Prostate gland (tissue), 2 donors: Measurements from ENCODE around the gene AMOTL2. TPM values are rescaled to one million over a fixed set of nuclear protein-coding genes. Genes with fewer than 3 reads are reported as not detected.

Experiments
- DNase-seq: peaks from one replicate; pipeline ENCODE4 v3.0.0-alpha.2; 2019; ENCODE audit warnings: low spot score
- H3K27ac ChIP-seq, 2 donors: fragments of 200-600 bp; sonication (generic); 2 replicates each; pipeline ENCODE4 v1.5.1; 2017 to 2019
- H3K27me3 ChIP-seq: fragments of 200-600 bp; sonication (generic); replicated peaks from 2 replicates; pipeline ENCODE4 v1.5.1; 2019; ENCODE audit not compliant: insufficient read depth
- H3K36me3 ChIP-seq, 2 donors: fragments of 200-600 bp; sonication (generic); 1 replicate in 1 of 2; 2 replicates in 1 of 2; pipeline versions ENCODE4 v1.5.1 to v1.8.1; 2017 to 2019
- H3K4me1 ChIP-seq: fragments of 200-600 bp; sonication (generic); replicated peaks from 2 replicates; pipeline ENCODE4 v1.5.1; 2019
- H3K4me3 ChIP-seq, 2 donors: fragments of 200-600 bp; sonication (generic); 2 replicates each; pipeline ENCODE4 v1.5.1; 2017 to 2019
- H3K9me3 ChIP-seq: fragments of 200-600 bp; sonication (generic); 2 replicates; pipeline ENCODE4 v1.5.1; 2017
- CTCF ChIP-seq, 4 experiments: fragments of 200-600 bp in 2 of 4; fragments of 450-650 bp in 2 of 4; sonication (generic) in 2 of 4; IDR thresholded peaks; 1 replicate in 3 of 4; 2 replicates in 1 of 4; pipeline ENCODE4 v1.5.1; 2016 to 2019; ENCODE audit warnings: antibody characterized with exemption in 4 of 4, mild to moderate bottlenecking in 2 of 4, moderate library complexity in 2 of 4
- POLR2A ChIP-seq: fragments of 450-650 bp; IDR thresholded peaks from one replicate; pipeline ENCODE4 v1.6.1; 2016; ENCODE audit warnings: antibody characterized with exemption, mild to moderate bottlenecking
- POLR2AphosphoS5 ChIP-seq: sonication (generic); formaldehyde crosslinking; IDR thresholded peaks from one replicate; pipeline ENCODE4 v1.6.1; 2017; ENCODE audit warnings: antibody characterized with exemption
- WGBS: methylation state at CpG from one replicate; pipeline ENCODE4 v1.1.5; 2018; 5-methylcytosine and 5-hydroxymethylcytosine counted together
- intact Hi-C: fragments of 100-400 bp; cut with DNase I; formaldehyde crosslinking; loops from one replicate; pipeline ENCODE4 v1.14.2; 2022
- total RNA-seq, 2 donors: library from RNA; depleted of rRNA; stranded (reverse); fragments of >200 nt; gene quantifications; one replicate each; pipeline ENCODE4 v1.1.0, GENCODE V29; 2016

The AMOTL2 gene
- total RNA-seq, 2 donors from 2014 or later = 86.1 to 92.8 TPM

GRCh38 chr3:134372396-134373270 lies 1.6 kb downstream of the AMOTL2 start:
- intact Hi-C loops = no loop called here
- peaks cover 21% of the 10 kb centered on the region for H3K4me1 ChIP-seq
- TF ChIP-seq POLR2AphosphoS5 (no peak), CTCF (IDR thresholded peaks at IDR 0.05) (no peak), POLR2A (no peak)
- H3K27ac ChIP-seq = peak overlapping the region; percentile 97 to 99
- no peaks in the 10 kb centered on the region for H3K27me3 ChIP-seq
- no peaks in the 10 kb centered on the region for H3K9me3 ChIP-seq
- no peak for DNase-seq
- H3K4me3 ChIP-seq = peak overlapping the region; percentile 69 to 73
- WGBS = 18% methylated on average over 9 of the region's 9 CpGs
- H3K36me3 ChIP-seq = peaks cover 9 to 35% of the 10 kb centered on the region in 2 donors

GRCh38 chr3:134371542-134372324 lies 2.5 kb downstream of the AMOTL2 start:
- H3K27me3 ChIP-seq = no peaks in the 10 kb centered on the region
- peak overlapping the region; percentile 69 to 73 for H3K4me3 ChIP-seq
- no peak for TF ChIP-seq POLR2AphosphoS5
- no peak for TF ChIP-seq CTCF (IDR thresholded peaks at IDR 0.05)
- TF ChIP-seq POLR2A = no peak
- H3K27ac ChIP-seq = peak overlapping the region; percentile 97 to 99
- no peaks in the 10 kb centered on the region for H3K9me3 ChIP-seq
- WGBS = 58% methylated on average over 7 of the region's 7 CpGs
- no peak for DNase-seq
- intact Hi-C loops = no loop called here
- peaks cover 9 to 42% of the 10 kb centered on the region in 2 donors for H3K36me3 ChIP-seq
- H3K4me1 ChIP-seq = peaks cover 21% of the 10 kb centered on the region

GRCh38 chr3:134370611-134371531 lies 3.4 kb downstream of the AMOTL2 start:
- Histone ChIP-seq H3K27ac (peak overlapping the region; percentile 97 to 99), H3K4me3 (no peak overlapping the region), H3K27me3 (no peaks in the 10 kb centered on the region), H3K4me1 (peaks cover 20% of the 10 kb centered on the region), H3K9me3 (no peaks in the 10 kb centered on the region), H3K36me3 (peaks cover 14 to 49% of the 10 kb centered on the region in 2 donors)
- TF ChIP-seq POLR2AphosphoS5 (no peak), CTCF (IDR thresholded peaks at IDR 0.05) (no peak), POLR2A (no peak)
- intact Hi-C loops = no loop called here
- no peak for DNase-seq
- WGBS = 65% methylated on average over 33 of the region's 34 CpGs

- 89% methylated on average over 2 of the region's 2 CpGs for WGBS
- Histone ChIP-seq H3K27ac (peak overlapping the region; percentile 36 to 97), H3K9me3 (no peaks in the 10 kb centered on the region), H3K4me3 (no peak overlapping the region), H3K36me3 (peaks cover 19 to 55% of the 10 kb centered on the region in 2 donors), H3K27me3 (no peaks in the 10 kb centered on the region), H3K4me1 (peaks cover 12% of the 10 kb centered on the region)
- intact Hi-C loops = no loop called here
- DNase-seq = no peak
- TF ChIP-seq POLR2AphosphoS5 (no peak), CTCF (IDR thresholded peaks at IDR 0.05) (no peak), POLR2A (no peak)
Measured at GRCh38 chr3:134369861-134370596, 4.2 kb downstream of the AMOTL2 start.
